Panc1 (cell line): ENCODE measurements around the gene ERC2. TPM values are rescaled to one million over a fixed set of nuclear protein-coding genes. Genes with fewer than 3 reads are reported as not detected.

ENCODE experiments used
- ATAC-seq: fragments of 200-7000 bp; cut with Tn5 transposase; 2 replicates; pipeline ENCODE4 v1.9.1; 2020; ENCODE audit warnings: mild to moderate bottlenecking, moderate library complexity
- BruUV-seq: library from RNA; stranded (reverse); fragments of 400-500 nt; replicated peaks from 2 replicates; lab custom pipeline; 2021; lab: Mats Ljungman, UMichigan
- CTCF ChIA-PET: fragments of 300-600 bp; sonication (Branson Sonifier 250); formaldehyde crosslinking; loops from one replicate; lab custom pipeline; 2022; ENCODE audit warnings: antibody characterized with exemption; lab: Charles Lee
- POLR2A ChIA-PET: fragments of 300-600 bp; sonication (Branson Sonifier 250); formaldehyde crosslinking; loops from one replicate; lab custom pipeline; 2022; ENCODE audit warnings: antibody characterized with exemption; lab: Charles Lee
- DNase-seq: peaks from one replicate; pipeline ENCODE4 v3.0.0-alpha.2; 2010; ENCODE audit warnings: low read depth, low spot score
- H3K27ac ChIP-seq: 2 replicates; pipeline ENCODE4 v1.5.1; 2011; ENCODE audit warnings: mild to moderate bottlenecking, low read length, inconsistent platforms
- H3K27me3 ChIP-seq: fragments of 200-500 bp; sonication (Bioruptor generic); 2 replicates; pipeline ENCODE4 v1.6.0; 2014; ENCODE audit warnings: low read length, inconsistent platforms; ENCODE audit not compliant: control insufficient read depth, insufficient read depth
- H3K36me3 ChIP-seq: fragments of 200-500 bp; sonication (Bioruptor generic); 2 replicates; pipeline ENCODE4 v1.5.1; 2014; ENCODE audit warnings: inconsistent platforms, mild to moderate bottlenecking, low read length, moderate library complexity; ENCODE audit not compliant: control insufficient read depth, insufficient read depth
- H3K4me1 ChIP-seq: 2 replicates; pipeline ENCODE4 v1.5.1; 2011; ENCODE audit warnings: inconsistent platforms, mild to moderate bottlenecking, low read length, moderate library complexity; ENCODE audit not compliant: control insufficient read depth, insufficient read depth
- H3K4me3 ChIP-seq, 2 experiments: 2 replicates each; pipeline ENCODE4 v1.5.1; 2011 to 2012; ENCODE audit warnings: low read depth in 2 of 2, low read length in 2 of 2, mild to moderate bottlenecking in 2 of 2, inconsistent platforms in 1 of 2, moderate library complexity in 1 of 2
- H3K9me3 ChIP-seq: fragments of 200-500 bp; sonication (Bioruptor generic); 2 replicates; pipeline ENCODE4 v1.5.1; 2014; ENCODE audit warnings: low read depth, mild to moderate bottlenecking, inconsistent platforms, low read length, moderate library complexity; ENCODE audit not compliant: control insufficient read depth, insufficient read depth
- CTCF ChIP-seq: fragments of 450-650 bp; IDR thresholded peaks from 2 replicates; pipeline ENCODE4 v1.5.1; 2017; ENCODE audit warnings: mild to moderate bottlenecking
- POLR2AphosphoS5 ChIP-seq: IDR thresholded peaks from 2 replicates; pipeline ENCODE4 v1.6.1; 2012; ENCODE audit warnings: mild to moderate bottlenecking, low read depth, low read length, moderate library complexity
- REST ChIP-seq, 2 experiments: IDR thresholded peaks; 2 replicates each; pipeline ENCODE4 v1.6.1; 2011 to 2012; ENCODE audit warnings: low read depth in 2 of 2, control low read depth in 1 of 2, low read length in 1 of 2, mild to moderate bottlenecking in 1 of 2, moderate library complexity in 1 of 2; ENCODE audit not compliant: insufficient read depth in 1 of 2
- SIN3A ChIP-seq: IDR thresholded peaks from 2 replicates; pipeline ENCODE4 v1.6.1; 2012; ENCODE audit warnings: low read depth, mild to moderate bottlenecking, low read length, moderate library complexity, borderline replicate concordance; ENCODE audit not compliant: insufficient read depth
- TCF7L2 ChIP-seq: IDR thresholded peaks from 2 replicates; pipeline ENCODE4 v1.6.1; 2011; ENCODE audit warnings: mild to moderate bottlenecking, low read depth, low read length, inconsistent platforms
- in situ Hi-C: cut with HindIII; loops from 2 replicates; pipeline ENCODE4 v1.10.0; 2016; ENCODE audit warnings: low sequenced_read_pairs, low pct_unique_long_range_greater_than_20kb
- intact Hi-C: fragments of 100-400 bp; cut with micrococcal nuclease; formaldehyde crosslinking; loops from one replicate; pipeline ENCODE4 v1.10.0; 2022; ENCODE audit not compliant: unreplicated experiment
- total RNA-seq: library from RNA; stranded (reverse); gene quantifications from one replicate; pipeline ENCODE4 v1.2.1, GENCODE V29; 2021; ENCODE audit not compliant: unreplicated experiment

ERC2 gene
- total RNA-seq, 1 experiment from 2014 or later: 0.33 TPM

- Histone ChIP-seq H3K9me3 (no peaks in the 10 kb centered on the region), H3K36me3 (no peaks in the 10 kb centered on the region), H3K4me1 (no peaks in the 10 kb centered on the region), H3K27ac (no peak overlapping the region), H3K27me3 (no peaks in the 10 kb centered on the region), H3K4me3 (no peak overlapping the region)
- no TSS peak for BruUV-seq
- intact Hi-C loops (no loop called here), in situ Hi-C loops (no loop called here)
- no peak for DNase-seq
- POLR2A ChIA-PET: interaction anchor here (0.6 kb wide), 1 partner anchor 313 kb away, joined by 8 read pairs; no protein-coding TSS in a partner anchor
- no peak for TF ChIP-seq CTCF
- TF ChIP-seq REST (IDR thresholded peaks at IDR 0.05; ENCODE audit: insufficient read depth in 1 of 2, low read depth in 2 of 2, low read length in 1 of 2): no peak
- TF ChIP-seq TCF7L2: no peak
- TF ChIP-seq POLR2AphosphoS5: no peak
- no peak for TF ChIP-seq SIN3A
- no peak for ATAC-seq
- CTCF ChIA-PET: no interaction called here
These were observed 145.4 kb downstream of the ERC2 start for GRCh38 chr3:56322862-56323261.

GRCh38 chr3:56321892-56322291 is 146.4 kb downstream of the ERC2 start:
- no peak overlapping the region for H3K27ac ChIP-seq
- H3K9me3 ChIP-seq: no peaks in the 10 kb centered on the region
- H3K4me1 ChIP-seq: no peaks in the 10 kb centered on the region
- in situ Hi-C loops: no loop called here
- ChIA-PET CTCF (interaction anchor here (0.7 kb wide), 1 partner anchor 19 kb away, joined by 3 read pairs; no protein-coding TSS in a partner anchor), POLR2A (no interaction called here)
- H3K27me3 ChIP-seq: no peaks in the 10 kb centered on the region
- no peak for DNase-seq
- ATAC-seq: no peak
- no peak overlapping the region for H3K4me3 ChIP-seq
- TF ChIP-seq TCF7L2: no peak
- no peak for TF ChIP-seq REST (IDR thresholded peaks at IDR 0.05; ENCODE audit: insufficient read depth in 1 of 2, low read depth in 2 of 2, low read length in 1 of 2)
- no peak for TF ChIP-seq SIN3A
- TF ChIP-seq CTCF: no peak
- TF ChIP-seq POLR2AphosphoS5: no peak
- H3K36me3 ChIP-seq: no peaks in the 10 kb centered on the region
- BruUV-seq: no TSS peak
- intact Hi-C loops: no loop called here
